ENCODE data around the gene C14orf180.
"Not testable (repeated sequence)": the region's sequence is repeated elsewhere in the genome, so short reads cannot be mapped to it uniquely, and the experiment has no call there.

The C14orf180 gene

GRCh38 chr14:104624939-104625338, 45.4 kb downstream of the C14orf180 start:
- H3K27ac ChIP-seq (ENCODE audit: low read length) = no peak overlapping the region
- H3K36me3 ChIP-seq (ENCODE audit: insufficient read depth, low read depth, low read length) = no peaks in the 10 kb centered on the region
- no peaks in the 10 kb centered on the region for H3K4me1 ChIP-seq (ENCODE audit: insufficient read depth, low read length)
- no peak overlapping the region for H3K9ac ChIP-seq (ENCODE audit: low read depth, low read length)
- H3K9me3 ChIP-seq (ENCODE audit: insufficient read depth, low read depth, low read length) = peaks cover 10% of the 10 kb centered on the region; the same call in 1 of the 2 replicates
- H3K27me3 ChIP-seq (ENCODE audit: insufficient read depth, low read length) = peaks cover 7% of the 10 kb centered on the region; the same call in 1 of the 2 replicates
- H3K4me3 ChIP-seq (ENCODE audit: low read length) = no peak overlapping the region

DNA sequence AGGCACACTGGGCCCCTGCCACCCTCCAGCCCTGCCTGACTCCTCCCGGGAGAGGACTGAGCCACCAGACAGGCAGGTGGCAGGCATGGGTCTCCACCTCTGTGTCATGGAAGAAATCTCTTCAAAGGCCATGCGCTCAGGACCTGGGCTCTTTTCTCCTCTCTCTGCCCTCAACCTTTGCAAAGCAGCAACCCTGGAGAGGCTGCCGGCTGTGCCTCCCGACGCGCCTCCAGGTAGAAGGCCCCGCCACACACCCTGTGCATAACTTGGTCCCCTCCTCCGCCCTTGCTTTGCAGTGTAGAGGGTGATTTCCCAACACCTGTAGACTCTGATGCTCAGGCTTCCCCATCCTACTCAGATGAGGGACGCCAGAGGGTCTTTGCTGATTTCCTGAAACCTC, 53.2 kb downstream of the C14orf180 start:
- peaks cover 10% of the 10 kb centered on the region; the same call in 1 of the 2 replicates for H3K9me3 ChIP-seq (ENCODE audit: insufficient read depth, low read depth, low read length)
- no peaks in the 10 kb centered on the region for H3K36me3 ChIP-seq (ENCODE audit: insufficient read depth, low read depth, low read length)
- no peak overlapping the region for H3K9ac ChIP-seq (ENCODE audit: low read depth, low read length)
- no peaks in the 10 kb centered on the region for H3K27me3 ChIP-seq (ENCODE audit: insufficient read depth, low read length)
- no peak overlapping the region for H3K4me3 ChIP-seq (ENCODE audit: low read length)
- no peak overlapping the region for H3K27ac ChIP-seq (ENCODE audit: low read length)
- no peaks in the 10 kb centered on the region for H3K4me1 ChIP-seq (ENCODE audit: insufficient read depth, low read length)

- Histone ChIP-seq H3K9ac (ENCODE audit: low read depth, low read length) (no peak overlapping the region), H3K4me3 (ENCODE audit: low read length) (no peak overlapping the region), H3K27me3 (ENCODE audit: insufficient read depth, low read length) (no peaks in the 10 kb centered on the region), H3K36me3 (ENCODE audit: insufficient read depth, low read depth, low read length) (no peaks in the 10 kb centered on the region), H3K4me1 (ENCODE audit: insufficient read depth, low read length) (no peaks in the 10 kb centered on the region), H3K9me3 (ENCODE audit: insufficient read depth, low read depth, low read length) (peaks cover 10% of the 10 kb centered on the region; the same call in 1 of the 2 replicates), H3K27ac (ENCODE audit: low read length) (no peak overlapping the region)
These were observed 53.9 kb downstream of the C14orf180 start for GRCh38 chr14:104633276-104634137.

GRCh38 chr14:104634138-104634760, 54.7 kb downstream of the C14orf180 start:
- H3K4me3 ChIP-seq (ENCODE audit: low read length) = no peak overlapping the region
- no peak overlapping the region for H3K27ac ChIP-seq (ENCODE audit: low read length)
- H3K36me3 ChIP-seq (ENCODE audit: insufficient read depth, low read depth, low read length) = no peaks in the 10 kb centered on the region
- no peak overlapping the region for H3K9ac ChIP-seq (ENCODE audit: low read depth, low read length)
- H3K4me1 ChIP-seq (ENCODE audit: insufficient read depth, low read length) = no peaks in the 10 kb centered on the region
- H3K9me3 ChIP-seq (ENCODE audit: insufficient read depth, low read depth, low read length) = peaks cover 5% of the 10 kb centered on the region; the same call in 1 of the 2 replicates
- no peaks in the 10 kb centered on the region for H3K27me3 ChIP-seq (ENCODE audit: insufficient read depth, low read length)

GRCh38 chr14:104634886-104635570, 55.5 kb downstream of the C14orf180 start:
- Histone ChIP-seq H3K9me3 (ENCODE audit: insufficient read depth, low read depth, low read length) (no peaks in the 10 kb centered on the region), H3K27ac (ENCODE audit: low read length) (no peak overlapping the region), H3K27me3 (ENCODE audit: insufficient read depth, low read length) (no peaks in the 10 kb centered on the region), H3K4me3 (ENCODE audit: low read length) (no peak overlapping the region), H3K9ac (ENCODE audit: low read depth, low read length) (no peak overlapping the region), H3K4me1 (ENCODE audit: insufficient read depth, low read length) (no peaks in the 10 kb centered on the region), H3K36me3 (ENCODE audit: insufficient read depth, low read depth, low read length) (no peaks in the 10 kb centered on the region)

DNA sequence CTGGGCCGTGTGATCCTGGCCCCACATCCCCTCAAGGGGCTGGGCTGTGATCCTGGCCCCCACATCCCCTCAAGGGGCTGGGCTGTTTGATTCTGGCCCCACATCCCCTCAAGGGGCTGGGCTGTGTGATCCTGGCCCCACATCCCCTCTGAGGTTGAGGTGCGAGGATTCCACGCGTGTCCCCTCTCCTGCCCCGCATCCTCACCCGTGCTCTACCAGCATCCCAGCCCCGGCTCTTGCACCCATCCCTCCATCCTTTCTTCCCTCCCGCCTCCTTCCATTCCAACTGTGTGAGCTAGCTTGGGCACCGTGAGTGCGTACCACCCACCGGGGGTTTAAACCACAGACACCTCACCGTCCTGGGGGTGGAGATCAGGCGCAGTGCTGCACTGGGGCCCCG, 56.2 kb downstream of the C14orf180 start:
- no peaks in the 10 kb centered on the region for H3K27me3 ChIP-seq (ENCODE audit: insufficient read depth, low read length)
- H3K9ac ChIP-seq (ENCODE audit: low read depth, low read length) = no peak overlapping the region
- H3K27ac ChIP-seq (ENCODE audit: low read length) = no peak overlapping the region
- no peaks in the 10 kb centered on the region for H3K9me3 ChIP-seq (ENCODE audit: insufficient read depth, low read depth, low read length)
- H3K4me3 ChIP-seq (ENCODE audit: low read length) = no peak overlapping the region
- no peaks in the 10 kb centered on the region for H3K36me3 ChIP-seq (ENCODE audit: insufficient read depth, low read depth, low read length)
- H3K4me1 ChIP-seq (ENCODE audit: insufficient read depth, low read length) = no peaks in the 10 kb centered on the region

DNA sequence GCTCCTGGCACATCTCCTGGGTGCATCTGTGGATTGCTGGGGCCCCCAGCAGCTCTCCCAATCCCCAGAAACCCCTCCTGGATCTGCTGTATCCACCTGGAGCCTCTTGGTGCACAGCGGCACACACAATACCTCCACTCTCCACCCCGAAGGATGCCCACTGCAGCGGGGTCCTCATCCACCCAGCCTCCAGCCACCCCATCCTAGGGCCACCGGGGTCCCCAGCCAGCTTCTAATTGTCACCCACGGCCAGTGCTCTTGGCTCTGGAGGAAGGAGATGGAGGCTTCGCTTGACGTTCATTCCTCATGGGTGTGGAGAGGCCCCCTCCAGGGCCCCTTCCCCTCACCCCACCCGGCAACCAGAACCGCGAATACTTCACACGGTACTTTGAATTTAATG, 56.6 kb downstream of the C14orf180 start:
- H3K9ac ChIP-seq (ENCODE audit: low read depth, low read length) = no peak overlapping the region
- H3K4me3 ChIP-seq (ENCODE audit: low read length) = no peak overlapping the region
- no peaks in the 10 kb centered on the region for H3K27me3 ChIP-seq (ENCODE audit: insufficient read depth, low read length)
- H3K36me3 ChIP-seq (ENCODE audit: insufficient read depth, low read depth, low read length) = no peaks in the 10 kb centered on the region
- H3K9me3 ChIP-seq (ENCODE audit: insufficient read depth, low read depth, low read length) = no peaks in the 10 kb centered on the region
- no peak overlapping the region for H3K27ac ChIP-seq (ENCODE audit: low read length)
- no peaks in the 10 kb centered on the region for H3K4me1 ChIP-seq (ENCODE audit: insufficient read depth, low read length)

- not testable (repeated sequence) for H3K4me3 ChIP-seq (ENCODE audit: low read length); H3K9ac ChIP-seq (ENCODE audit: low read depth, low read length); H3K27me3 ChIP-seq (ENCODE audit: insufficient read depth, low read length); H3K36me3 ChIP-seq (ENCODE audit: insufficient read depth, low read depth, low read length); H3K4me1 ChIP-seq (ENCODE audit: insufficient read depth, low read length); H3K9me3 ChIP-seq (ENCODE audit: insufficient read depth, low read depth, low read length); H3K27ac ChIP-seq (ENCODE audit: low read length)
These were observed 57.4 kb downstream of the C14orf180 start for GRCh38 chr14:104636846-104637545.

GRCh38 chr14:104637546-104638003, 58.0 kb downstream of the C14orf180 start:
- H3K27me3 ChIP-seq (ENCODE audit: insufficient read depth, low read length) = no peaks in the 10 kb centered on the region
- H3K9me3 ChIP-seq (ENCODE audit: insufficient read depth, low read depth, low read length) = no peaks in the 10 kb centered on the region
- no peak overlapping the region for H3K4me3 ChIP-seq (ENCODE audit: low read length)
- no peak overlapping the region for H3K9ac ChIP-seq (ENCODE audit: low read depth, low read length)
- no peaks in the 10 kb centered on the region for H3K36me3 ChIP-seq (ENCODE audit: insufficient read depth, low read depth, low read length)
- no peaks in the 10 kb centered on the region for H3K4me1 ChIP-seq (ENCODE audit: insufficient read depth, low read length)
- no peak overlapping the region for H3K27ac ChIP-seq (ENCODE audit: low read length)

GRCh38 chr14:104638190-104638589, 58.6 kb downstream of the C14orf180 start:
- no peak overlapping the region for H3K4me3 ChIP-seq (ENCODE audit: low read length)
- no peak overlapping the region for H3K27ac ChIP-seq (ENCODE audit: low read length)
- no peak overlapping the region for H3K9ac ChIP-seq (ENCODE audit: low read depth, low read length)
- no peaks in the 10 kb centered on the region for H3K27me3 ChIP-seq (ENCODE audit: insufficient read depth, low read length)
- H3K9me3 ChIP-seq (ENCODE audit: insufficient read depth, low read depth, low read length) = no peaks in the 10 kb centered on the region
- H3K4me1 ChIP-seq (ENCODE audit: insufficient read depth, low read length) = no peaks in the 10 kb centered on the region
- H3K36me3 ChIP-seq (ENCODE audit: insufficient read depth, low read depth, low read length) = no peaks in the 10 kb centered on the region

DNA sequence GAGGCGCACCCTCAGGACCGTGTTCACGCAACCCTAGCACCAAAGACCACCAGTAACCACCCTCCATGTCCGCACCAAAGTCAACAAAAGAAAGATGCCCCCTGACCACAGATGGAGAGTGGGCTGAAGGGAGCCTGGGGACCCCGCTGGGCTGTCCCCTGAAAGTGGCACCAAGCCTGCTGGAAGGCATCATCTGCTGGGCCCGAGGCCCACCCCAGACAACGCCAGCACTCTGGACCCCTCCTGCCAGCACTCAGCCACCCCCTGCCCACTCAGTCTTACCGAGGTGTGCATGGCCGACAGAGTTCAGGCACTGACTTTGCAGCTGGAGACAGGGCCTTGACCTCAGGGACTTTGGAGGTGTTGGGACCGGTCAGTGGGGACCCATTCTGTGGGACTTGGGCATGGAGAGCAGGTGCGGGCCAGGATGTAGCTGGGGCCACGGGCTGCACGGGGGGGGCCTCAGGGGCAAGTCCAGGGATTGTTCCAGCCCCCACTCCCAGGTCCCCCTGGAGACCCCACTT, 59.4 kb downstream of the C14orf180 start:
- Histone ChIP-seq H3K9ac (ENCODE audit: low read depth, low read length) (no peak overlapping the region), H3K36me3 (ENCODE audit: insufficient read depth, low read depth, low read length) (no peaks in the 10 kb centered on the region), H3K4me3 (ENCODE audit: low read length) (no peak overlapping the region), H3K9me3 (ENCODE audit: insufficient read depth, low read depth, low read length) (no peaks in the 10 kb centered on the region), H3K27me3 (ENCODE audit: insufficient read depth, low read length) (no peaks in the 10 kb centered on the region), H3K27ac (ENCODE audit: low read length) (no peak overlapping the region), H3K4me1 (ENCODE audit: insufficient read depth, low read length) (no peaks in the 10 kb centered on the region)

Measured in iPS-20b (cell line).